ENCODE measurements around the gene RGS3. TPM values are rescaled to one million over a fixed set of nuclear protein-coding genes. Genes with fewer than 3 reads are reported as not detected.

The RGS3 gene
- polyA plus RNA-seq, 1 of the 3 experiments (the other 2 are of a cell fraction): 50.6 TPM

DNA sequence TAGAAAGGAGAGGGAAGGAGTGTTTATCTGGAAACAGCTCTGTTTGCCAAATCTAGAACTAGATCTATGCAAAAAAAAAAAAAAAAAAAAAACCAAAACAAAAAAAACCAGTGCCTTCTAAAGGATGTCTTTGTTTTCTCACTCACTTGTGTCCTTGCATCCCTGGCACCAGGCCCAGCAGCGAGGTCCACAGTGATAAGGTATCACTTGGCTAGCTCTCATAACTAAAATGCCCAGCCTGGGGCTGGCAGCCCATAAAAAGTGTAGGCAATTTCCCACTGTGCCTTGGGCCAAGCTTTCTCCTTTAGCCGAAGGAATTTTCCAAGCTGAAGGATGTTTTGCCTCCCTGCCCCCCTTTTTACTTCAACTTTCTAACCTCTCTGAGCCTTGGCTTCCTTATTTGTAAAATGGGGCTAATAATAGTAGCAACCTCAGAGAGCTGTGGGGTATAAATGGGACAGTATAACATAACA, 20.8 kb downstream of the RGS3 start:
- ChIA-PET CTCF (interaction anchor here (1.0 to 3.0 kb wide), 8 partner anchors 9 to 174 kb away, joined by 3 to 13 read pairs (median 4); no protein-coding TSS in a partner anchor), POLR2A (interaction anchor here (0.6 to 1.4 kb wide), 5 partner anchors 10 to 135 kb away, joined by 3 to 9 read pairs (median 4); partner anchors contain the start of gene BSPRY)
- Histone ChIP-seq H3K4me1 (ENCODE audit: control insufficient read depth in 1 of 2, insufficient read depth in 2 of 2, low read depth in 1 of 2, low read length in 1 of 2) (peaks cover 14 to 21% of the 10 kb centered on the region in 2 experiments; a peak in 3 of 4 replicates), H2AFZ (ENCODE audit: low read depth) (peak overlapping the region; percentile 30; the same call in 1 of the 2 replicates), H3K4me3 (ENCODE audit: low read depth in 2 of 2, low read length in 1 of 2) (no peak overlapping the region), H3K9me3 (no peaks in the 10 kb centered on the region), H3K36me3 (replicated peaks in 1 of 2; ENCODE audit: control insufficient read depth in 1 of 2, insufficient read depth in 2 of 2, low read length in 1 of 2) (no peaks in the 10 kb centered on the region), H4K20me1 (ENCODE audit: insufficient read depth) (no peaks in the 10 kb centered on the region), H3F3A (replicated peaks; ENCODE audit: insufficient read depth) (no peaks in the 10 kb centered on the region), H3K79me2 (ENCODE audit: insufficient read depth) (no peaks in the 10 kb centered on the region), H3K4me2 (peak overlapping the region; percentile 51), H3K27ac (ENCODE audit: low read depth in 2 of 2, low read length in 1 of 2) (peak overlapping the region; percentile 55 to 84), H3K9ac (no peak overlapping the region), H3K9me2 (no peaks in the 10 kb centered on the region), H3K27me3 (ENCODE audit: insufficient read depth) (no peaks in the 10 kb centered on the region)
- TF ChIP-seq GATA2 (CRISPR knock-in tag; IDR thresholded peaks at IDR 0.05) (peak; percentile 89), NRF1 (IDR thresholded peaks at IDR 0.05; ENCODE audit: low read depth, low read length) (no peak), FOXJ3 (CRISPR knock-in tag; IDR thresholded peaks at IDR 0.05) (peak; percentile 81; the same call in 1 of the 2 replicates), EP300 (IDR thresholded peaks at IDR 0.05; ENCODE audit: borderline replicate concordance in 1 of 2, low read depth in 1 of 2, low read length in 1 of 2) (peak in 1 of 2 experiments; percentile 88; a peak in 2 of 4 replicates), RXRA (IDR thresholded peaks at IDR 0.05; ENCODE audit: borderline replicate concordance, low read depth) (no peak), POLR2AphosphoS5 (IDR thresholded peaks at IDR 0.05; ENCODE audit: low read depth, low read length) (no peak), TEAD4 (IDR thresholded peaks at IDR 0.05; ENCODE audit: borderline replicate concordance, insufficient read depth) (no peak), MAX (IDR thresholded peaks at IDR 0.05; ENCODE audit: low read depth) (no peak), USF1 (IDR thresholded peaks at IDR 0.05; ENCODE audit: borderline replicate concordance, low read depth) (no peak), RCOR1 (IDR thresholded peaks at IDR 0.05; ENCODE audit: low read length) (peak; percentile 81), NFIC (IDR thresholded peaks at IDR 0.05; ENCODE audit: borderline replicate concordance) (peak; percentile 69; the same call in 1 of the 2 replicates), RFX5 (IDR thresholded peaks at IDR 0.05; ENCODE audit: low read length) (peak; percentile 54; the same call in 1 of the 2 replicates), YY1 (IDR thresholded peaks at IDR 0.05; ENCODE audit: low read depth) (no peak), RAD21 (IDR thresholded peaks at IDR 0.05; ENCODE audit: low read length) (peak; percentile 22; the same call in 1 of the 2 replicates), FOSL2 (IDR thresholded peaks at IDR 0.05; ENCODE audit: borderline replicate concordance, low read depth) (no peak)
- TF ChIP-seq, protein P1, sequence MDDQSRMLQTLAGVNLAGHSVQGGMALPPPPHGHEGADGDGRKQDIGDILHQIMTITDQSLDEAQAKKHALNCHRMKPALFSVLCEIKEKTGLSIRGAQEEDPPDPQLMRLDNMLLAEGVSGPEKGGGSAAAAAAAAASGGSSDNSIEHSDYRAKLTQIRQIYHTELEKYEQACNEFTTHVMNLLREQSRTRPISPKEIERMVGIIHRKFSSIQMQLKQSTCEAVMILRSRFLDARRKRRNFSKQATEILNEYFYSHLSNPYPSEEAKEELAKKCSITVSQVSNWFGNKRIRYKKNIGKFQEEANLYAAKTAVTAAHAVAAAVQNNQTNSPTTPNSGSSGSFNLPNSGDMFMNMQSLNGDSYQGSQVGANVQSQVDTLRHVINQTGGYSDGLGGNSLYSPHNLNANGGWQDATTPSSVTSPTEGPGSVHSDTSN (IDR thresholded peaks at IDR 0.05): no peak
- TF ChIP-seq, protein P2, sequence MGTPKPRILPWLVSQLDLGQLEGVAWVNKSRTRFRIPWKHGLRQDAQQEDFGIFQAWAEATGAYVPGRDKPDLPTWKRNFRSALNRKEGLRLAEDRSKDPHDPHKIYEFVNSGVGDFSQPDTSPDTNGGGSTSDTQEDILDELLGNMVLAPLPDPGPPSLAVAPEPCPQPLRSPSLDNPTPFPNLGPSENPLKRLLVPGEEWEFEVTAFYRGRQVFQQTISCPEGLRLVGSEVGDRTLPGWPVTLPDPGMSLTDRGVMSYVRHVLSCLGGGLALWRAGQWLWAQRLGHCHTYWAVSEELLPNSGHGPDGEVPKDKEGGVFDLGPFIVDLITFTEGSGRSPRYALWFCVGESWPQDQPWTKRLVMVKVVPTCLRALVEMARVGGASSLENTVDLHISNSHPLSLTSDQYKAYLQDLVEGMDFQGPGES (IDR thresholded peaks at IDR 0.05; ENCODE audit: low read depth, low read length): no peak
- peak; percentile 74 for DNase-seq
- WGBS (ENCODE audit: low lambda C conversion rate): 29% methylated on average over 2 of the region's 2 CpGs
